ENCODE results near the gene SELPLG. TPM values are rescaled to one million over a fixed set of nuclear protein-coding genes. Genes with fewer than 3 reads are reported as not detected.
A peak's percentile ranks its signal among the peaks of the same experiment; 100 is the strongest.

The SELPLG gene
- total and polyA plus RNA-seq, 3 experiments from 2014 or later = 37.0 to 760 (median 37.7) TPM

GRCh38 chr12:108653922-108654321 is 20.2 kb upstream of the SELPLG start:
- Histone ChIP-seq H3K36me3 (ENCODE audit: insufficient read depth, low read length) (peaks cover 4% of the 10 kb centered on the region), H3K27ac (ENCODE audit: low read depth, low read length) (no peak overlapping the region), H3K4me1 (ENCODE audit: insufficient read depth, low read length) (no peaks in the 10 kb centered on the region), H3K27me3 (ENCODE audit: insufficient read depth, low read length, poor library complexity, severe bottlenecking) (no peaks in the 10 kb centered on the region), H3K9me3 (ENCODE audit: low read length) (no peaks in the 10 kb centered on the region), H3K4me3 (ENCODE audit: low read length) (no peak overlapping the region)
- CTCF ChIA-PET = interaction anchor here (1.5 kb wide), 1 partner anchor 90 kb away, joined by 6 read pairs; no protein-coding TSS in a partner anchor
- POLR2A ChIA-PET = no interaction called here
- no peaks in the 10 kb centered on the region for H3K4me1 Mint-ChIP-seq
- no peak overlapping the region for H3K27ac Mint-ChIP-seq
- no peak for DNase-seq
- H3K4me3 Mint-ChIP-seq = no peak overlapping the region
- no peaks in the 10 kb centered on the region for H3K9me3 Mint-ChIP-seq
- peaks cover 3 to 20% (median 5%) of the 10 kb centered on the region in 3 donors for H3K36me3 Mint-ChIP-seq
- peaks cover 0 to 3% of the 10 kb centered on the region in 2 donors for H3K27me3 Mint-ChIP-seq

GRCh38 chr12:108653082-108653516 is 19.4 kb upstream of the SELPLG start:
- Mint-ChIP-seq H3K27me3 (peaks cover 0 to 3% of the 10 kb centered on the region in 2 donors), H3K27ac (no peak overlapping the region), H3K4me1 (no peaks in the 10 kb centered on the region), H3K36me3 (peaks cover 3 to 24% (median 5%) of the 10 kb centered on the region in 3 donors), H3K4me3 (no peak overlapping the region), H3K9me3 (no peaks in the 10 kb centered on the region)
- Histone ChIP-seq H3K4me3 (ENCODE audit: low read length) (no peak overlapping the region), H3K4me1 (ENCODE audit: insufficient read depth, low read length) (no peaks in the 10 kb centered on the region), H3K9me3 (ENCODE audit: low read length) (no peaks in the 10 kb centered on the region), H3K36me3 (ENCODE audit: insufficient read depth, low read length) (no peaks in the 10 kb centered on the region), H3K27ac (ENCODE audit: low read depth, low read length) (no peak overlapping the region), H3K27me3 (ENCODE audit: insufficient read depth, low read length, poor library complexity, severe bottlenecking) (no peaks in the 10 kb centered on the region)
- POLR2A ChIA-PET = no interaction called here
- DNase-seq = no peak
- CTCF ChIA-PET = interaction anchor here (1.3 to 1.6 kb wide), 3 partner anchors 9 to 89 kb away, joined by 3 to 6 read pairs (median 5); no protein-coding TSS in a partner anchor

- no peaks in the 10 kb centered on the region for H3K9me3 Mint-ChIP-seq
Observed at GRCh38 chr12:108650083-108650482, 16.4 kb upstream of the SELPLG start.

GRCh38 chr12:108649669-108650068 is 16.0 kb upstream of the SELPLG start:
- Histone ChIP-seq H3K4me3 (ENCODE audit: low read length) (no peak overlapping the region), H3K36me3 (ENCODE audit: insufficient read depth, low read length) (no peaks in the 10 kb centered on the region), H3K9me3 (ENCODE audit: low read length) (no peaks in the 10 kb centered on the region), H3K27ac (ENCODE audit: low read depth, low read length) (no peak overlapping the region), H3K27me3 (ENCODE audit: insufficient read depth, low read length, poor library complexity, severe bottlenecking) (no peaks in the 10 kb centered on the region), H3K4me1 (ENCODE audit: insufficient read depth, low read length) (peaks cover 15% of the 10 kb centered on the region)
- Mint-ChIP-seq H3K9me3 (no peaks in the 10 kb centered on the region), H3K4me1 (peaks cover 17 to 20% (median 20%) of the 10 kb centered on the region in 3 donors), H3K36me3 (peaks cover 3 to 17% (median 3%) of the 10 kb centered on the region in 3 donors), H3K27ac (peak overlapping the region in 2 of 8 donors; percentile 4 to 11), H3K27me3 (no peaks in the 10 kb centered on the region), H3K4me3 (no peak overlapping the region)
- DNase-seq = no peak
- ChIA-PET CTCF (interaction anchor here (1.0 to 2.0 kb wide), 4 partner anchors 32 to 301 kb away, joined by 3 to 6 read pairs (median 4); partner anchors contain the start of gene ISCU), POLR2A (no interaction called here)

More at GRCh38 chr12:108650083-108650482, 16.4 kb upstream of the SELPLG start:
- no peak overlapping the region for H3K27ac Mint-ChIP-seq
- no peaks in the 10 kb centered on the region for H3K27me3 Mint-ChIP-seq
- H3K27ac ChIP-seq (ENCODE audit: low read depth, low read length) = no peak overlapping the region
- no peaks in the 10 kb centered on the region for H3K36me3 ChIP-seq (ENCODE audit: insufficient read depth, low read length)
- CTCF ChIA-PET = interaction anchor here (1.0 to 2.0 kb wide), 4 partner anchors 32 to 301 kb away, joined by 3 to 6 read pairs (median 4); partner anchors contain the start of gene ISCU
- no peaks in the 10 kb centered on the region for H3K27me3 ChIP-seq (ENCODE audit: insufficient read depth, low read length, poor library complexity, severe bottlenecking)
- peaks cover 17 to 20% (median 19%) of the 10 kb centered on the region in 3 donors for H3K4me1 Mint-ChIP-seq
- H3K4me3 Mint-ChIP-seq = no peak overlapping the region
- no peak for DNase-seq
- no peak overlapping the region for H3K4me3 ChIP-seq (ENCODE audit: low read length)
- H3K9me3 ChIP-seq (ENCODE audit: low read length) = no peaks in the 10 kb centered on the region
- peaks cover 3 to 17% (median 3%) of the 10 kb centered on the region in 3 donors for H3K36me3 Mint-ChIP-seq
- H3K4me1 ChIP-seq (ENCODE audit: insufficient read depth, low read length) = peaks cover 15% of the 10 kb centered on the region
- POLR2A ChIA-PET = no interaction called here

- H3K4me1 Mint-ChIP-seq = peaks cover 17 to 20% (median 20%) of the 10 kb centered on the region in 3 donors
- no peak overlapping the region for H3K4me3 Mint-ChIP-seq
- no peak overlapping the region for H3K27ac ChIP-seq (ENCODE audit: low read depth, low read length)
- no peaks in the 10 kb centered on the region for H3K9me3 Mint-ChIP-seq
- peaks cover 15% of the 10 kb centered on the region for H3K4me1 ChIP-seq (ENCODE audit: insufficient read depth, low read length)
- POLR2A ChIA-PET = no interaction called here
- H3K36me3 ChIP-seq (ENCODE audit: insufficient read depth, low read length) = no peaks in the 10 kb centered on the region
- peak overlapping the region in 2 of 8 donors; percentile 11 to 69 for H3K27ac Mint-ChIP-seq
- CTCF ChIA-PET = interaction anchor here (1.0 to 1.4 kb wide), 2 partner anchors 87 to 302 kb away, joined by 3 to 4 read pairs; partner anchors contain the start of gene ISCU
- no peaks in the 10 kb centered on the region for H3K27me3 Mint-ChIP-seq
- H3K4me3 ChIP-seq (ENCODE audit: low read length) = no peak overlapping the region
- no peaks in the 10 kb centered on the region for H3K9me3 ChIP-seq (ENCODE audit: low read length)
- DNase-seq = no peak
- H3K36me3 Mint-ChIP-seq = peaks cover 2 to 17% (median 3%) of the 10 kb centered on the region in 3 donors
- H3K27me3 ChIP-seq (ENCODE audit: insufficient read depth, low read length, poor library complexity, severe bottlenecking) = no peaks in the 10 kb centered on the region
Observed at GRCh38 chr12:108649126-108649525, 15.4 kb upstream of the SELPLG start.

- ChIA-PET CTCF (interaction anchor here (0.7 to 4.0 kb wide), 3 partner anchors 30 to 86 kb away, joined by 3 to 22 read pairs (median 4); partner anchors contain the start of gene ISCU), POLR2A (no interaction called here)
- Histone ChIP-seq H3K4me3 (ENCODE audit: low read length) (no peak overlapping the region), H3K27me3 (ENCODE audit: insufficient read depth, low read length, poor library complexity, severe bottlenecking) (no peaks in the 10 kb centered on the region), H3K9me3 (ENCODE audit: low read length) (no peaks in the 10 kb centered on the region), H3K4me1 (ENCODE audit: insufficient read depth, low read length) (peaks cover 15% of the 10 kb centered on the region), H3K27ac (ENCODE audit: low read depth, low read length) (no peak overlapping the region), H3K36me3 (ENCODE audit: insufficient read depth, low read length) (no peaks in the 10 kb centered on the region)
- Mint-ChIP-seq H3K4me1 (peaks cover 17 to 20% (median 20%) of the 10 kb centered on the region in 3 donors), H3K27ac (no peak overlapping the region), H3K9me3 (no peaks in the 10 kb centered on the region), H3K36me3 (peaks cover 1 to 17% (median 3%) of the 10 kb centered on the region in 3 donors), H3K4me3 (no peak overlapping the region), H3K27me3 (no peaks in the 10 kb centered on the region)
- DNase-seq = no peak
Observed at GRCh38 chr12:108648371-108648770, 14.7 kb upstream of the SELPLG start.

- Mint-ChIP-seq H3K9me3 (no peaks in the 10 kb centered on the region), H3K36me3 (peaks cover 1 to 17% (median 3%) of the 10 kb centered on the region in 3 donors), H3K27me3 (no peaks in the 10 kb centered on the region), H3K4me1 (peaks cover 17 to 20% (median 20%) of the 10 kb centered on the region in 3 donors), H3K4me3 (peak overlapping the region in 1 of 7 donors; percentile 9), H3K27ac (peak overlapping the region in 3 of 8 donors; percentile 4 to 23 (median 14))
- Histone ChIP-seq H3K27me3 (ENCODE audit: insufficient read depth, low read length, poor library complexity, severe bottlenecking) (no peaks in the 10 kb centered on the region), H3K9me3 (ENCODE audit: low read length) (no peaks in the 10 kb centered on the region), H3K4me1 (ENCODE audit: insufficient read depth, low read length) (peaks cover 15% of the 10 kb centered on the region), H3K27ac (ENCODE audit: low read depth, low read length) (no peak overlapping the region), H3K36me3 (ENCODE audit: insufficient read depth, low read length) (no peaks in the 10 kb centered on the region), H3K4me3 (ENCODE audit: low read length) (no peak overlapping the region)
- no peak for DNase-seq
- POLR2A ChIA-PET = no interaction called here
- CTCF ChIA-PET = interaction anchor here (0.7 to 4.0 kb wide), 6 partner anchors 10 to 85 kb away, joined by 3 to 38 read pairs (median 4); partner anchors contain the start of genes ISCU and SELPLG
Observed at GRCh38 chr12:108647585-108648287, 14.0 kb upstream of the SELPLG start.

All from CD8-positive, alpha-beta memory T cell (primary cell).